ENCODE measurements around the gene HEXIM2.

The HEXIM2 gene

GRCh38 chr17:45172232-45172540, 10.5 kb downstream of the HEXIM2 start:
- no peaks in the 10 kb centered on the region for H3K27me3 ChIP-seq (ENCODE audit: insufficient read depth, poor library complexity, severe bottlenecking)
- H3K27ac ChIP-seq (replicated peaks) = peak overlapping the region; percentile 69
- no peak overlapping the region for H3K4me3 ChIP-seq (replicated peaks; ENCODE audit: insufficient read depth, low read length)
- TF ChIP-seq POLR2AphosphoS5 (IDR thresholded peaks at IDR 0.05; ENCODE audit: low read depth) (no peak), GABPA (IDR thresholded peaks at IDR 0.05; ENCODE audit: low read depth) (no peak), SPI1 (IDR thresholded peaks at IDR 0.05; ENCODE audit: borderline replicate concordance, low read depth) (no peak), REST (IDR thresholded peaks at IDR 0.05; ENCODE audit: insufficient replicate concordance, low read depth) (no peak), CTCF (IDR thresholded peaks at IDR 0.05; ENCODE audit: insufficient read depth, low read length) (no peak)
- DNase-seq (ENCODE audit: low read depth in 1 of 2, low spot score in 1 of 2) = no peak

DNA sequence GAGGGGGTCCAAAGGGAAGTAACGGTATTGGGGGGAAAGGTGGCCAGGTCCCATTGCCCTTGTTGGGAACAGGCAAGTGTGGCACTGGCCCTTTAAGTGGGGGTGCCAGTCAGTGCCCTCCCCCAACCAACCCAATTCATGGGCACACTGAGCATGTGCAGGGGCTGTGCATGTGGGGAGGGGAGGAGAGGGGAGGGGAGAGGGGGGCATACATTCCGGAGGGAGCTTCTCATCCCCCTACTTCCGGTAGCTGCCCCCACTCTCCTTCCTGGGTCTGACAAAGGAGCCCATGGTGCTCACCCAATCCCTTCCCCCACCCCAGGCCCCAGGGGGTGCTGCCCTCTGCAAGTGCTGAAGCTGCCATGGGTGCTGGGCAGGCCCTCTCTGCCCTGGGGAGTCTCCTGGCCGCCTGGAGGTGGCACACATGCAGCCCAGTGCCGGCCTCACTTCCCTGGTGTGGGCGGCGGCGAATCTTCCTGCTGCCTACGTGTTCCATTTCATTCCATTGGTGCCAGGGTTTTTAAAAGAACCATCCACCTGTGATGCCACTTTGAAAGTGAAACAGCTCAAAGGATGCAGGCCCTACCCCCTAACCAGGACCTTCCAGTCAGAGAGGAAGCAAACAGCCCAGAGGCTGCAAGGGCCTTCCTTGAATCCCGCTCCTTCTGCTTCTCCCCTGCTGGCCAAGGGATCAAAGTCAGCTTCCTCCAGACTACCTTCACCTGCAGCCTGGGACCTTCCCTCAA, 11.0 kb downstream of the HEXIM2 start:
- H3K27me3 ChIP-seq (ENCODE audit: insufficient read depth, poor library complexity, severe bottlenecking) = no peaks in the 10 kb centered on the region
- DNase-seq (ENCODE audit: low read depth in 1 of 2, low spot score in 1 of 2) = peak in 1 of 2 experiments; percentile 54
- TF ChIP-seq SPI1 (IDR thresholded peaks at IDR 0.05; ENCODE audit: borderline replicate concordance, low read depth) (0 out of 2 replicates have a peak, but pooled peaks have one; percentile 10), POLR2AphosphoS5 (IDR thresholded peaks at IDR 0.05; ENCODE audit: low read depth) (0 out of 2 replicates have a peak, but pooled peaks have one; percentile 10), GABPA (IDR thresholded peaks at IDR 0.05; ENCODE audit: low read depth) (no peak)
- H3K4me3 ChIP-seq (replicated peaks; ENCODE audit: insufficient read depth, low read length) = no peak overlapping the region
- H3K27ac ChIP-seq (replicated peaks) = peak overlapping the region; percentile 69

DNA sequence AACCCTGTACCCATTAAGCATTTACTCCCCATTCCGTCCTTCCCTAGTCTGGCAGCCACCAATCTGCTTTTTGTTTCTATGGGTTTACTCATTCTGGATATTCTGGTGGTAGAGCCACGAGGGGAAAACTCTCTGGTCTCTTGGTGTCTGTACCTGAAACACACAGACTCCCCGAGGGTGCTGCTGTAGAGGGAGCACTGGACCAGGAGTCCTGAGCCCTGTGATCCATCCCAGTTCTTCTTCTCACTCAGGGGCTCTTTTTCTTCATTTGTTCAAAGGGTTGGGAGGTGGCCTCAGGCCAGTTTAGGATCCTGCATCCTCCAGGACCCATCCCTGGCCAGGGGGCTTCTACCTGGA, 14.1 kb downstream of the HEXIM2 start:
- TF ChIP-seq GABPA (IDR thresholded peaks at IDR 0.05; ENCODE audit: low read depth) = no peak
- no peak for TF ChIP-seq POLR2AphosphoS5 (IDR thresholded peaks at IDR 0.05; ENCODE audit: low read depth)
- no peak for TF ChIP-seq CTCF (IDR thresholded peaks at IDR 0.05; ENCODE audit: insufficient read depth, low read length)
- TF ChIP-seq SPI1 (IDR thresholded peaks at IDR 0.05; ENCODE audit: borderline replicate concordance, low read depth) = no peak
- TF ChIP-seq REST (IDR thresholded peaks at IDR 0.05; ENCODE audit: insufficient replicate concordance, low read depth) = no peak
- no peaks in the 10 kb centered on the region for H3K27me3 ChIP-seq (ENCODE audit: insufficient read depth, poor library complexity, severe bottlenecking)
- H3K27ac ChIP-seq (replicated peaks) = peak overlapping the region; percentile 50
- H3K4me3 ChIP-seq (replicated peaks; ENCODE audit: insufficient read depth, low read length) = no peak overlapping the region
- DNase-seq (ENCODE audit: low read depth in 1 of 2, low spot score in 1 of 2) = no peak

DNA sequence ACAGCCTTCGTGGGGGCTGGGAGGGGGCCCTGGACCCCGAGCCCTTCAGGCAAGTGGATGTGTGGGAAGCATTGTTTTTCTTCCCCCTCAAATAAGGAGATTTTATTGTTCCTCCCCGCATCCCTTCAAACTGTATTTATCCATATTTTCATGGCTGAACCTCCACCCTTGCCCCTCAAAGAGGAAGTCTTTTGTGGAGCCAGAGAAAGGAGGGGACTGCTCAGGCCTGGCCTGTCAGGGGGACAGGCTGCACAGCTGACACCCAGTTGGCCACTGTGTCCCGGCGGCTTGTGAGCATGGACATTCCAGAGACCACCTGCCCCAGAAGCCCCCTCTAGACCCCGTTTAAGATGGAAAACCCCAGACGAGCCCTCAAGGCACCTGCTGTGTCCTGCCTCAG, 15.9 kb downstream of the HEXIM2 start:
- no peak overlapping the region for H3K27ac ChIP-seq (replicated peaks)
- H3K27me3 ChIP-seq (ENCODE audit: insufficient read depth, poor library complexity, severe bottlenecking) = no peaks in the 10 kb centered on the region
- no peak overlapping the region for H3K4me3 ChIP-seq (replicated peaks; ENCODE audit: insufficient read depth, low read length)
- DNase-seq (ENCODE audit: low read depth in 1 of 2, low spot score in 1 of 2) = no peak
- TF ChIP-seq GABPA (IDR thresholded peaks at IDR 0.05; ENCODE audit: low read depth) (no peak), SPI1 (IDR thresholded peaks at IDR 0.05; ENCODE audit: borderline replicate concordance, low read depth) (peak; percentile 66)

DNA sequence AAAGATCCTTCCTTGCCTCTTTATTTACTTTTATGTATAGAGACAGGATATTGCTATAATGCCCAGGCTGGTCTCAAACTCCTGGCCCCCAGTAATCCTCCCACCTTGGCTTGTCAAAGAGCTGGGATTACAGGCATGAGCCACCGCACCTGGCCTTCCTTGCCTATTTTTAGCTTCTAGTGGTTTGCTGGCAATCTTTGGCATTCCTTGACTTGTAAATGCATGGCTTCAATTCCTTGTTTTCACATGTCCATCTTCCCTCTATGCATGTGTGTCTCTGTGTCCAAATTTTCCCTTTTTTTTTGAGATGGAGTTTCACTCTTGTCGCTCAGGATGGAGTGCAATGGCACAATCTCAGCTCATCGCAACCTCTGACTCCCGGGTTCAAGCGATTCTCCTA, 22.5 kb downstream of the HEXIM2 start:
- Histone ChIP-seq H3K4me3 (replicated peaks; ENCODE audit: insufficient read depth, low read length) (no peak overlapping the region), H3K27ac (replicated peaks) (no peak overlapping the region), H3K27me3 (ENCODE audit: insufficient read depth, poor library complexity, severe bottlenecking) (no peaks in the 10 kb centered on the region)
- no peak for DNase-seq (ENCODE audit: low read depth in 1 of 2, low spot score in 1 of 2)
- TF ChIP-seq CTCF (IDR thresholded peaks at IDR 0.05; ENCODE audit: insufficient read depth, low read length) (no peak), SPI1 (IDR thresholded peaks at IDR 0.05; ENCODE audit: borderline replicate concordance, low read depth) (no peak), REST (IDR thresholded peaks at IDR 0.05; ENCODE audit: insufficient replicate concordance, low read depth) (no peak), POLR2AphosphoS5 (IDR thresholded peaks at IDR 0.05; ENCODE audit: low read depth) (no peak), GABPA (IDR thresholded peaks at IDR 0.05; ENCODE audit: low read depth) (no peak)
